IPS-20b (cell line): ENCODE results near the gene TFIP11.

Experiments used
- H3K27ac ChIP-seq: one replicate; pipeline ENCODE4 v1.5.1; 2013; ENCODE audit warnings: low read length
- H3K27me3 ChIP-seq: 2 replicates; pipeline ENCODE4 v1.6.1; 2013; ENCODE audit warnings: mild to moderate bottlenecking, low read length, inconsistent platforms; ENCODE audit not compliant: insufficient read depth
- H3K36me3 ChIP-seq: 2 replicates; pipeline ENCODE4 v1.6.1; 2013; ENCODE audit warnings: low read depth, mild to moderate bottlenecking, inconsistent platforms, low read length, moderate library complexity; ENCODE audit not compliant: insufficient read depth
- H3K4me1 ChIP-seq: 2 replicates; pipeline ENCODE4 v1.6.1; 2013; ENCODE audit warnings: mild to moderate bottlenecking, control low read depth, inconsistent platforms, low read length, moderate library complexity; ENCODE audit not compliant: insufficient read depth
- H3K4me3 ChIP-seq: 2 replicates; pipeline ENCODE4 v1.5.1; 2013; ENCODE audit warnings: mild to moderate bottlenecking, low read length, inconsistent platforms
- H3K9ac ChIP-seq: 2 replicates; pipeline ENCODE4 v1.6.1; 2013; ENCODE audit warnings: low read depth, mild to moderate bottlenecking, inconsistent platforms, low read length, moderate library complexity
- H3K9me3 ChIP-seq: 2 replicates; pipeline ENCODE4 v1.6.1; 2013; ENCODE audit warnings: mild to moderate bottlenecking, low read depth, low read length, inconsistent platforms; ENCODE audit not compliant: insufficient read depth

The TFIP11 gene

DNA sequence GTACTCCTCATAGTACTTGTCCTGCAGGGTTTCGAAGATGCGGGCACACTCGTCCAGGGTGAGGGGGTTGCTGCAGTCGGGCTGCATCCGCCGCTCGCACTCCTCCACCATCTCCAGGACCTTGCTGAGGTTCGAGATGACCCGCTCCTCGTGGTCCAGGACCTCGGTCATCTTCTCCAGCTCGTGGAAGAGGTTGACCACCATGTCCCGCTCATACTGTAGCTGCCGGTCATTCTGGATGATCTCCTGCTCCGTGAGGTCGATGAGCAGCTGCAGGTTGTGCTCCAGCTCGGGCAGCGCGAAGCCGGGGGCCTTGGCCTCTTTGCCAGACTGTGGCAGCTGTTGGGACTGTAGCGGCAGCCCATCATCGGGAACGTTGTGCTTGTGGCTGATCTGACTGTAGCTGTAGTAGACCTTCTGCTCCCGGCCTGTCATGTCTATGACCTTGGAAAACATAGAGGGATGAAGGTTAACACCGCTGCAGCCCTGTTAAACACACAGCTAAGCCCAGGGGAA lies 13.0 kb downstream of the TFIP11 start:
- no peaks in the 10 kb centered on the region for H3K27me3 ChIP-seq
- no peak overlapping the region for H3K9ac ChIP-seq
- H3K9me3 ChIP-seq: no peaks in the 10 kb centered on the region
- peaks cover 3% of the 10 kb centered on the region; the same call in 1 of the 2 replicates for H3K4me1 ChIP-seq
- H3K4me3 ChIP-seq: no peak overlapping the region
- H3K36me3 ChIP-seq: peaks cover 92% of the 10 kb centered on the region
- H3K27ac ChIP-seq: no peak overlapping the region

DNA sequence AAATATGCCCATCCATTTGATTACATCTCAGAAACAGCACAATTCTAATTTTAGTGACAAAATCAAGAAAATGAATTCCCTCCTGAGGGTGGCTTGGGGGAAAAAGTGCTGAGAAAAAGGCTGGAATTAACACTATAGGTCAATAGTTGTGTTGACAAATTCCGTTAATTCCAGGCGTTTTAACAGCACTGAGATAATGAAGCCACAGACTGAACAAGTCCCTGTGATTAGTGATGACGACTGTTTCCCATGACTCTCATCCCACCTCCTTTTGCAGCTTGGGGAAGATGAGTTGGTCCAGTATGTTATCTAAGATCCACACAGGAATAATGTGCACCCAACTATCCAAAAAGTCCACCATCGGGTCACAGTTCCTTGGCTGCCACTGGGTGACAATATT lies 15.8 kb downstream of the TFIP11 start:
- H3K9ac ChIP-seq: no peak overlapping the region
- no peak overlapping the region for H3K4me3 ChIP-seq
- peaks cover 93% of the 10 kb centered on the region for H3K36me3 ChIP-seq
- no peaks in the 10 kb centered on the region for H3K27me3 ChIP-seq
- no peak overlapping the region for H3K27ac ChIP-seq
- H3K9me3 ChIP-seq: no peaks in the 10 kb centered on the region
- H3K4me1 ChIP-seq: no peaks in the 10 kb centered on the region

DNA sequence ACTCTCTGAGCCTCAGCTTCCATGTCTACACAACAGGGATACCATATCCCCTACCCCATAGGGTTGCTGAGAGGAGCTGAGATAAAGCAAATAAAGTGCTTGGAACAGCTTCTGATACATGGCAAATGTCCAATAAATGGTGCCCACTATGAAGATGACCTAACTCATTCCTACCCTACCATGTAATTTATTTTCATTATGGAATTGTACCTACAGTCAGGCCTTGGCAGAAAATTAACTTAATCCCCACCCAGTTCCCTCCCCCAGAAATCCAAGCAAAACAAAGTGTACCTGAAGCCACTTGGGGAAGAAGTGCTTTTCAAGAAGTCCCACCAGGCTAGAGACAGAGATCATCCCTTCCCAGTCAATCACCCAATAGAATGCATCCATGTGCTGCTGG lies 17.8 kb downstream of the TFIP11 start:
- Histone ChIP-seq H3K4me3 (no peak overlapping the region), H3K9ac (no peak overlapping the region), H3K27me3 (no peaks in the 10 kb centered on the region), H3K9me3 (no peaks in the 10 kb centered on the region), H3K36me3 (peaks cover 95% of the 10 kb centered on the region), H3K27ac (no peak overlapping the region), H3K4me1 (no peaks in the 10 kb centered on the region)

DNA sequence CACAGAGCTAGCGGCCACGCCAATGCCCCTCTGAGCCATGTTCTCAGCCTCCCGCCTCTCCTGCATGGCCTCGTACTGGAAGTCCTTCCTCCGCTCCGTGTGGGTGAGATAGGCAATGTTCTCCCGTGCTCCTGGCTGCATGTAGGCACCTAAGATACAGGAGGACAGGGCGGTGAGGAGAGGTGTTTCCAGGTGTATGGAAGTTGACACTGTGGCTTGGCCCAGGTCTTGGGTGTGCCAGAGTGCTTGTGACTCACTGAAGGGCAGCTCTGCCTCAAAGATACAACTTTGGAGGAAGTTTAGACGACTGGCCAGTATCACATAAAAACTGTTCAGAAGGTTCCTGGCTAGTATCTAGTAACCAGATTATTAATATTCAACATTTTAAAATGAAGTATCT lies 20.1 kb downstream of the TFIP11 start:
- Histone ChIP-seq H3K27me3 (no peaks in the 10 kb centered on the region), H3K4me1 (no peaks in the 10 kb centered on the region), H3K9me3 (no peaks in the 10 kb centered on the region), H3K27ac (no peak overlapping the region), H3K9ac (no peak overlapping the region), H3K36me3 (peaks cover 99% of the 10 kb centered on the region), H3K4me3 (no peak overlapping the region)

DNA sequence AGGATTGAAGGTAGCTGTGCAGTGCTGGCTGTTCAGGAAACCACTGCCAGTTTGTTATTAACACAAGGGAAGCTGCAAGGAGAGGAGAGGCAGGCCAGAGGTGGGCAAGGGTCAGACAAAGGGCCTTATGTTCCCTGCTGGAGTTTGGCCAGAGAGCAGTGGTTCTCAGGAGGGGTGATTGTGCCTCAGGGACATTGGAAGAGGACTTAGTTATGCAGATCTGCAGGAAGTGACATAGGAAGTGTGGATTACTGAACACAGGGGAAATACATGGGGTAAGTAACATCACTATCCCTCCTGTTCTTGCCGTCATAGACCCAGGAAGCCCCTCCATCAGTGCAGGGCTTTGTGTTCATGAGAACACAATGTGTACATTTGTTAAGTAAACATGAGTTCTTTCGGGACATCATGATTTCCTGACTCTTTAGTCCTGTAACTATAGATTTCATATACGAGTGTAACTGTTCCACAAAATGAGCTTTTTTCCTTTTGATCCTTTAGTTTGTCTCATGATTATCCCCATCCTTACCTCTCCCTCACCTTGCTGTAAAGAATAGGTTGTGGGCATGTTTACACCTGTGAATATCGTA lies 22.7 kb downstream of the TFIP11 start:
- no peak overlapping the region for H3K4me3 ChIP-seq
- no peaks in the 10 kb centered on the region for H3K27me3 ChIP-seq
- no peaks in the 10 kb centered on the region for H3K9me3 ChIP-seq
- H3K4me1 ChIP-seq: no peaks in the 10 kb centered on the region
- peaks cover 88% of the 10 kb centered on the region for H3K36me3 ChIP-seq
- no peak overlapping the region for H3K9ac ChIP-seq
- no peak overlapping the region for H3K27ac ChIP-seq

DNA sequence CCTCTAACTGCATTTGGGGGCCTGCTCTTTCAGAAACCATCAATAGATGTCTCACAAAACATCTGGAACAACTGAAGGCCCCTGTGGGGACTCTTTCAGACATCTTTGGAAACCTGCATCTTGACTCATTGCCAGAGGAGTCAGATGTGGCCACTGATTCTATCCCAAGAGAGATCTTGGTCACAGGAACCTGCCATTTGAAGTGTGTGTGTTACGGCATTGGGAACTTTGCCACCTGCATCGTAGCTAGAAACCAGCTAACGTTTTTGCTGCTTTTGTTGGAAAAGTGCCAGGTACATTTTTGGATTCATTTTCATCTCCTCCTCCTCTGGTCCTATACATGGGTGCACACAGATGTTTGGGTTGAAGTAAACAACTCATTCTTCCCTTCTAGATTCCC lies 24.3 kb downstream of the TFIP11 start:
- H3K27me3 ChIP-seq: no peaks in the 10 kb centered on the region
- H3K36me3 ChIP-seq: peaks cover 73% of the 10 kb centered on the region
- no peaks in the 10 kb centered on the region; the same call in 1 of the 2 replicates for H3K4me1 ChIP-seq
- no peak overlapping the region for H3K4me3 ChIP-seq
- H3K27ac ChIP-seq: no peak overlapping the region
- no peaks in the 10 kb centered on the region for H3K9me3 ChIP-seq
- no peak overlapping the region for H3K9ac ChIP-seq

DNA sequence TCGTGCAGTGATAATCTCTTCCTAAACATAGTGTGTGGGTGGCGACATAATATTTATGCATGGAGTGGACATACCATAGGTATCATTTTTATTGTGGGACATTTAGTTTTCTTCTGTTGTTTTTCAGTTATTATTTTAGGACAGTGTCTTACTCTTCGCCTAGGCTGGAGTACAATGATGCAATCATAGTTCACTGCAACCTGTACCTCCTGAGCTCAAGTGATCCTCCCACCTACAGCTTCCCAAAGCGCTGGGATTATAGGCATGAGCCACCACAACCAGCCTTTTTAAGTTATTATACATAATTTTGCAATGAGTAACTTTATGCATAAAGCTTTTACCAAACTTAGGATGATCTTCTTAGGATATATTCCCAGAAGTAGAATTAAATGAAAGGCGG lies 25.9 kb downstream of the TFIP11 start:
- peaks cover 62% of the 10 kb centered on the region for H3K36me3 ChIP-seq
- H3K9ac ChIP-seq: no peak overlapping the region
- peaks cover 6% of the 10 kb centered on the region; the same call in 1 of the 2 replicates for H3K4me1 ChIP-seq
- H3K27ac ChIP-seq: no peak overlapping the region
- no peaks in the 10 kb centered on the region for H3K27me3 ChIP-seq
- H3K9me3 ChIP-seq: no peaks in the 10 kb centered on the region
- no peak overlapping the region for H3K4me3 ChIP-seq

DNA sequence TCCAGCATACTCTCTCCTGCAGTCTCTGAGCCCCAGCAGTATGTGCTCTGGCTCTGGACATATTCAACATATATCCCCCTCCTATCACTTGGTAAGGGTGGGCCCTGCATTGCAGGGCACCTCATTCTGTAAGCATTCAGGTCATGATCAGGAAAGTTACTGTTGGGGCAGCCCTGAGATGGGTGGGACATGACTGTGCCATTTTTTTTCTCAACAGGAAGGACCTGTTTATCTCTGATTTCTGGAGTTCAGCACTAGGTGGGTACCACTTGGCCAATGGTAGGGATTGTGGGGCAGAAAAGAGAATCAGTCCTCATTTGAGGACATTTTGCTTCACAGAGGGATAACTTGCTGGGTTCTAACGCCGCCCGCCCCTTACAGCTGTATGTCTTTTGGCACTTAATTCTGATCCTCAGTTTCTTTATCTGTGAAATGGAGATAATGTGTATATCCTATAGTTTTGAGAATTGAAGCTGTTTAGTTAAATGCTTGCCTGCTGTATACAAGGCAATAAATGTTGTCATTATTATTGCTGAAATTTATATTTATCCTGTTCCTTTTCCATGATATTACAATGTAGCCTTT lies 26.4 kb downstream of the TFIP11 start:
- peaks cover 6% of the 10 kb centered on the region; the same call in 1 of the 2 replicates for H3K4me1 ChIP-seq
- H3K27me3 ChIP-seq: no peaks in the 10 kb centered on the region
- H3K9ac ChIP-seq: no peak overlapping the region
- H3K4me3 ChIP-seq: no peak overlapping the region
- peaks cover 62% of the 10 kb centered on the region for H3K36me3 ChIP-seq
- H3K27ac ChIP-seq: no peak overlapping the region
- no peaks in the 10 kb centered on the region for H3K9me3 ChIP-seq

DNA sequence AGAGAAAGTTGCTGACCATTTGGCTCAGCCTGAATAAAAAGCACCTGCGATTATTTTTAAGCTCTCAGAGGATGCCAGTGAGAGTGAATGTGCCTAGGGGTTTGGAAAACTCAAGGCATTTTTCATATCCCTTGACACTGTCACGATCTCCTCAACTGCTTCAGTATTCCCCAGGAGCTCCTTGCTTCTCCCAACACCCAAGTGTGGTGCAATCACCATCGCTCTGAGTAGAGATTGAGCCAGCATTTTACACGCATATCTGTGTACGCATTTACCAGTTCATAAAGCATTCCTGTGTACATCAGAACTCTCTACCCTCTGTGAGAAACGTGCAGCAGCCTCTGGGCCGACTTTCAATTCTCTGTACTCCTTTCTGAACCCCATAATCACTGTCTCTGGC lies 27.3 kb downstream of the TFIP11 start:
- Histone ChIP-seq H3K4me3 (peak overlapping the region; percentile 99; the same call in 1 of the 2 replicates), H3K4me1 (peaks cover 6% of the 10 kb centered on the region; the same call in 1 of the 2 replicates), H3K27me3 (no peaks in the 10 kb centered on the region), H3K27ac (no peak overlapping the region), H3K9ac (no peak overlapping the region), H3K9me3 (no peaks in the 10 kb centered on the region), H3K36me3 (peaks cover 60% of the 10 kb centered on the region)

DNA sequence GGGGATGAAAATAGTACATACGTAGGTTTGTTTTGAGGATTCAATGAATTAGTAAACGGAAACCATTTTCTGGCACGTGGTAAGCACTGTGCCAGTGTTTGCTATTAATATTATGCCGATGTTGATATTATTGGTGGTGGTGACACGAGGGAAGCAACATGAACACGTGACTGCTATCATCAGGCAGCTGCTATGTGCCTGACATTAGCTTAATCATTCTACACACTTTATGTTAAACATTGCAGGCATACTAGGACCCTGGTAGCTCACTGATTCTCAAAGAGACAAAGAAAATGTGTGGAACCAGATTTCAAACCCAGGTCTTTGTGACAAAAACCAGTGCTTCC lies 27.9 kb downstream of the TFIP11 start:
- peaks cover 60% of the 10 kb centered on the region for H3K36me3 ChIP-seq
- peak overlapping the region; percentile 93 for H3K9ac ChIP-seq
- peaks cover 9% of the 10 kb centered on the region; the same call in 1 of the 2 replicates for H3K4me1 ChIP-seq
- H3K27ac ChIP-seq: no peak overlapping the region
- H3K4me3 ChIP-seq: peak overlapping the region; percentile 99
- H3K9me3 ChIP-seq: no peaks in the 10 kb centered on the region
- H3K27me3 ChIP-seq: no peaks in the 10 kb centered on the region

DNA sequence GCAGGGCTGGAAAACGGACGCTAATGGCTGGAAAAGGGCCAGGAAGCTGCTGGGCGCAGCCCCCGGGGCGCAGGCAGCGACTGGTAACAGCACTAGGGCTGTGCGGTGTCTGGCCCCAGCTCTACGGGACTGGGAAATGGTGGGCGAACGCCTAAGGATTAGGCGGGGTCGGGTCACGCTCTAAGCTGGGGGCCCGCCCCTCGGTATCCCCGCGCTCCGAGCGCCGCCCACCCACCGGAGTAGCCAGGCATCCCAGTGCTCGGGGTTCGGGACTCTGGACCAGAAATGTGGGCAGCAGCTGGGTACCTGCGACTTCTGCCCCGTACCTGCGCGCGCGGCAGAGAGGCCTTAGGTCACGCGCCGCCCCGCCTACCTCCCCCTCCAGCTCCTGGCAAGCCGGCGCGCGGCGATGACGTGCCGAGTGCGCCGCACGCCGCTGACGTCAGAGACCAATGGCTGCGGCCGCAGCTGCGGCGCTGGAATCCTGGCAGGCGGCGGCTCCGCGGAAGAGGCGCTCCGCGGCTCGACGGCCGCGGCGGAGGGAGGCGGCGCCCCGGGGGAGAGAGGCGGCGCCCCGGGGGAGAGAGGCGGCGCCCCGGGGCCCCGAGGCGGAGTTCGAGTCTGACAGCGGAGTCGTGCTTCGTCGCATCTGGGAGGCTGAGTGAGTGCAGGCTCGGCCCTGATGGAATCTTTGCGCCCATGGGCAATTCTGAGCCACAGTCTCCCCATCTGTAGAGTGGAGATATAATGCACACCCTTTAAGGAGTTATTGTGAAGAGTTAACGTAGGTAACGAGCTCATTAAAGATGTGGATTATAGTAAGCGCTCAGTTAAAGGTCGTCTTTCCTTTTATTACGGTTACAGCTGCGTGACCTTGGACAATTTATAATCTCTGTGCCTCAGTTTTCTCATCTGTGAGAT lies 28.6 kb downstream of the TFIP11 start, which contains the start of the genes HPS4 and SRRD:
Gene HPS4 (minus strand): TSS at position 345 of the 921 bp plus-strand sequence. CDS start 2,021 bp downstream, outside the sequence.
Gene SRRD (plus strand): TSS at position 439 of the 921 bp plus-strand sequence. CDS start 14 bp downstream, at position 453.
- no peaks in the 10 kb centered on the region for H3K9me3 ChIP-seq
- H3K27me3 ChIP-seq: no peaks in the 10 kb centered on the region
- H3K4me3 ChIP-seq: peak within 1 kb of the TSS; percentile 99
- H3K36me3 ChIP-seq: peaks cover 60% of the 10 kb centered on the region
- peak within 1 kb of the TSS; percentile 90 for H3K27ac ChIP-seq
- H3K4me1 ChIP-seq: peaks cover 10% of the 10 kb centered on the region; the same call in 1 of the 2 replicates
- H3K9ac ChIP-seq: peak within 1 kb of the TSS; percentile 93
